Measurements from ENCODE around the gene PITPNC1. TPM values are rescaled to one million over a fixed set of nuclear protein-coding genes. Genes with fewer than 3 reads are reported as not detected.
"Not testable (repeated sequence)": the region's sequence is repeated elsewhere in the genome, so short reads cannot be mapped to it uniquely, and the experiment has no call there.

The PITPNC1 gene
- polyA plus RNA-seq, 1 of the 3 experiments (the other 2 are of a cell fraction), result 18.4 TPM

- TF ChIP-seq TAF1 (IDR thresholded peaks at IDR 0.05; ENCODE audit: borderline replicate concordance, low read depth, low read length) (no peak), REST (IDR thresholded peaks at IDR 0.05; ENCODE audit: low read depth, low read length) (no peak), RCOR1 (IDR thresholded peaks at IDR 0.05; ENCODE audit: low read length) (no peak)
These were observed 267.0 kb downstream of the PITPNC1 start (continued) for GRCh38 chr17:67644061-67644460.

- H3K9ac ChIP-seq; H2AFZ ChIP-seq (ENCODE audit: low read depth); H3K36me3 ChIP-seq (replicated peaks in 1 of 2; ENCODE audit: control insufficient read depth in 1 of 2, insufficient read depth in 2 of 2, low read length in 1 of 2); POLR2A ChIA-PET; H3F3A ChIP-seq (replicated peaks; ENCODE audit: insufficient read depth); H3K4me3 ChIP-seq (ENCODE audit: low read depth in 2 of 2, low read length in 1 of 2); H3K9me3 ChIP-seq; H3K79me2 ChIP-seq (ENCODE audit: insufficient read depth); H3K4me2 ChIP-seq; H3K27me3 ChIP-seq (ENCODE audit: insufficient read depth); DNase-seq; H4K20me1 ChIP-seq (ENCODE audit: insufficient read depth); H3K4me1 ChIP-seq (ENCODE audit: control insufficient read depth in 1 of 2, insufficient read depth in 2 of 2, low read depth in 1 of 2, low read length in 1 of 2); H3K27ac ChIP-seq (ENCODE audit: low read depth in 2 of 2, low read length in 1 of 2); H3K9me2 ChIP-seq: not testable (repeated sequence)
- CTCF ChIA-PET, result interaction anchor here (0.6 to 2.0 kb wide), 6 partner anchors 12 to 270 kb away, joined by 3 to 7 read pairs (median 3); no protein-coding TSS in a partner anchor
- 97% methylated on average over 8 of the region's 8 CpGs for WGBS (ENCODE audit: low lambda C conversion rate)
These were observed 268.1 kb downstream of the PITPNC1 start for GRCh38 chr17:67645195-67645594.

GRCh38 chr17:67646472-67646871, 269.4 kb downstream of the PITPNC1 start:
- CTCF ChIA-PET, result interaction anchor here (0.5 to 2.5 kb wide), 5 partner anchors 26 to 268 kb away, joined by 3 to 13 read pairs (median 4); no protein-coding TSS in a partner anchor
- H4K20me1 ChIP-seq (ENCODE audit: insufficient read depth), result no peaks in the 10 kb centered on the region
- no peaks in the 10 kb centered on the region for H3K36me3 ChIP-seq (replicated peaks in 1 of 2; ENCODE audit: control insufficient read depth in 1 of 2, insufficient read depth in 2 of 2, low read length in 1 of 2)
- H3K79me2 ChIP-seq (ENCODE audit: insufficient read depth), result no peaks in the 10 kb centered on the region
- 96% methylated on average over 6 of the region's 6 CpGs for WGBS (ENCODE audit: low lambda C conversion rate)
- H2AFZ ChIP-seq (ENCODE audit: low read depth), result no peak overlapping the region
- DNase-seq, result no peak
- no peaks in the 10 kb centered on the region for H3K27me3 ChIP-seq (ENCODE audit: insufficient read depth)
- H3F3A ChIP-seq (replicated peaks; ENCODE audit: insufficient read depth), result no peaks in the 10 kb centered on the region
- POLR2A ChIA-PET, result no interaction called here
- no peak overlapping the region for H3K4me2 ChIP-seq
- H3K27ac ChIP-seq (ENCODE audit: low read depth in 2 of 2, low read length in 1 of 2), result no peak overlapping the region
- TF ChIP-seq TAF1 (IDR thresholded peaks at IDR 0.05; ENCODE audit: borderline replicate concordance, low read depth, low read length), result no peak
- no peak for TF ChIP-seq USF1 (IDR thresholded peaks at IDR 0.05; ENCODE audit: borderline replicate concordance, low read depth)
- no peak for TF ChIP-seq CHD2 (IDR thresholded peaks at IDR 0.05; ENCODE audit: low read length, partially characterized antibody)
- no peak for TF ChIP-seq RXRA (IDR thresholded peaks at IDR 0.05; ENCODE audit: borderline replicate concordance, low read depth)
- no peak for TF ChIP-seq FOSL2 (IDR thresholded peaks at IDR 0.05; ENCODE audit: borderline replicate concordance, low read depth)
- TF ChIP-seq REST (IDR thresholded peaks at IDR 0.05; ENCODE audit: low read depth, low read length), result no peak
- no peak for TF ChIP-seq FOXM1 (IDR thresholded peaks at IDR 0.05; ENCODE audit: low read depth)
- TF ChIP-seq POLR2AphosphoS5 (IDR thresholded peaks at IDR 0.05; ENCODE audit: low read depth, low read length), result no peak
- TF ChIP-seq USF2 (IDR thresholded peaks at IDR 0.05; ENCODE audit: borderline replicate concordance, low read depth, low read length), result no peak
- no peak overlapping the region for H3K4me3 ChIP-seq (ENCODE audit: low read depth in 2 of 2, low read length in 1 of 2)
- H3K9me2 ChIP-seq, result no peaks in the 10 kb centered on the region
- H3K9ac ChIP-seq, result no peak overlapping the region
- H3K9me3 ChIP-seq, result no peaks in the 10 kb centered on the region
- peaks cover 0 to 7% of the 10 kb centered on the region in 2 experiments; a peak in 1 of 4 replicates for H3K4me1 ChIP-seq (ENCODE audit: control insufficient read depth in 1 of 2, insufficient read depth in 2 of 2, low read depth in 1 of 2, low read length in 1 of 2)
